Measurements from ENCODE around the gene UHRF2. TPM values are rescaled to one million over a fixed set of nuclear protein-coding genes. Genes with fewer than 3 reads are reported as not detected.
A peak's percentile ranks its signal among the peaks of the same experiment; 100 is the strongest.

UHRF2 gene
- total and polyA plus RNA-seq, 2 of the 13 experiments (the other 11 are each of a cell fraction or from before 2014, with no cell fraction given) = 42.1 to 44.2 TPM

- TF ChIP-seq, protein P1, sequence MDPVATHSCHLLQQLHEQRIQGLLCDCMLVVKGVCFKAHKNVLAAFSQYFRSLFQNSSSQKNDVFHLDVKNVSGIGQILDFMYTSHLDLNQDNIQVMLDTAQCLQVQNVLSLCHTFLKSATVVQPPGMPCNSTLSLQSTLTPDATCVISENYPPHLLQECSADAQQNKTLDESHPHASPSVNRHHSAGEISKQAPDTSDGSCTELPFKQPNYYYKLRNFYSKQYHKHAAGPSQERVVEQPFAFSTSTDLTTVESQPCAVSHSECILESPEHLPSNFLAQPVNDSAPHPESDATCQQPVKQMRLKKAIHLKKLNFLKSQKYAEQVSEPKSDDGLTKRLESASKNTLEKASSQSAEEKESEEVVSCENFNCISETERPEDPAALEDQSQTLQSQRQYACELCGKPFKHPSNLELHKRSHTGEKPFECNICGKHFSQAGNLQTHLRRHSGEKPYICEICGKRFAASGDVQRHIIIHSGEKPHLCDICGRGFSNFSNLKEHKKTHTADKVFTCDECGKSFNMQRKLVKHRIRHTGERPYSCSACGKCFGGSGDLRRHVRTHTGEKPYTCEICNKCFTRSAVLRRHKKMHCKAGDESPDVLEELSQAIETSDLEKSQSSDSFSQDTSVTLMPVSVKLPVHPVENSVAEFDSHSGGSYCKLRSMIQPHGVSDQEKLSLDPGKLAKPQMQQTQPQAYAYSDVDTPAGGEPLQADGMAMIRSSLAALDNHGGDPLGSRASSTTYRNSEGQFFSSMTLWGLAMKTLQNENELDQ (CRISPR knock-in tag; IDR thresholded peaks at IDR 0.05; ENCODE audit: borderline replicate concordance) = no peak
- peak; percentile 90 for TF ChIP-seq ELF1 (CRISPR knock-in tag; IDR thresholded peaks at IDR 0.05)
- TF ChIP-seq PRPF4 (IDR thresholded peaks at IDR 0.05; ENCODE audit: low read depth, low read length, poor library complexity, severe bottlenecking) = no peak
- TF ChIP-seq NCOR1 (IDR thresholded peaks at IDR 0.05; ENCODE audit: borderline replicate concordance, low read length) = no peak
- TF ChIP-seq SALL2 (CRISPR knock-in tag; IDR thresholded peaks at IDR 0.05) = peak; percentile 86
- TF ChIP-seq ZNF790 (CRISPR knock-in tag; IDR thresholded peaks at IDR 0.05; ENCODE audit: borderline replicate concordance) = no peak
- TF ChIP-seq PHF21A (CRISPR knock-in tag; IDR thresholded peaks at IDR 0.05) = peak; percentile 62
- TF ChIP-seq CSRNP2 (CRISPR knock-in tag; conservative IDR thresholded peaks at IDR 0.05; ENCODE audit: low read depth) = no peak
- TF ChIP-seq ETV6 (CRISPR knock-in tag; conservative IDR thresholded peaks at IDR 0.05) = 0 out of 2 replicates have a peak, but pooled peaks have one; percentile 16
- TF ChIP-seq, protein P2, sequence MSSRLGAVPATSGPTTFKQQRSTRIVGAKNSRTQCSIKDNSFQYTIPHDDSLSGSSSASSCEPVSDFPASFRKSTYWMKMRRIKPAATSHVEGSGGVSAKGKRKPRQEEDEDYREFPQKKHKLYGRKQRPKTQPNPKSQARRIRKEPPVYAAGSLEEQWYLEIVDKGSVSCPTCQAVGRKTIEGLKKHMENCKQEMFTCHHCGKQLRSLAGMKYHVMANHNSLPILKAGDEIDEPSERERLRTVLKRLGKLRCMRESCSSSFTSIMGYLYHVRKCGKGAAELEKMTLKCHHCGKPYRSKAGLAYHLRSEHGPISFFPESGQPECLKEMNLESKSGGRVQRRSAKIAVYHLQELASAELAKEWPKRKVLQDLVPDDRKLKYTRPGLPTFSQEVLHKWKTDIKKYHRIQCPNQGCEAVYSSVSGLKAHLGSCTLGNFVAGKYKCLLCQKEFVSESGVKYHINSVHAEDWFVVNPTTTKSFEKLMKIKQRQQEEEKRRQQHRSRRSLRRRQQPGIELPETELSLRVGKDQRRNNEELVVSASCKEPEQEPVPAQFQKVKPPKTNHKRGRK (CRISPR knock-in tag; IDR thresholded peaks at IDR 0.05) = no peak
- peak; percentile 81 for TF ChIP-seq GATAD1 (CRISPR knock-in tag; IDR thresholded peaks at IDR 0.05)
- TF ChIP-seq, protein P3, sequence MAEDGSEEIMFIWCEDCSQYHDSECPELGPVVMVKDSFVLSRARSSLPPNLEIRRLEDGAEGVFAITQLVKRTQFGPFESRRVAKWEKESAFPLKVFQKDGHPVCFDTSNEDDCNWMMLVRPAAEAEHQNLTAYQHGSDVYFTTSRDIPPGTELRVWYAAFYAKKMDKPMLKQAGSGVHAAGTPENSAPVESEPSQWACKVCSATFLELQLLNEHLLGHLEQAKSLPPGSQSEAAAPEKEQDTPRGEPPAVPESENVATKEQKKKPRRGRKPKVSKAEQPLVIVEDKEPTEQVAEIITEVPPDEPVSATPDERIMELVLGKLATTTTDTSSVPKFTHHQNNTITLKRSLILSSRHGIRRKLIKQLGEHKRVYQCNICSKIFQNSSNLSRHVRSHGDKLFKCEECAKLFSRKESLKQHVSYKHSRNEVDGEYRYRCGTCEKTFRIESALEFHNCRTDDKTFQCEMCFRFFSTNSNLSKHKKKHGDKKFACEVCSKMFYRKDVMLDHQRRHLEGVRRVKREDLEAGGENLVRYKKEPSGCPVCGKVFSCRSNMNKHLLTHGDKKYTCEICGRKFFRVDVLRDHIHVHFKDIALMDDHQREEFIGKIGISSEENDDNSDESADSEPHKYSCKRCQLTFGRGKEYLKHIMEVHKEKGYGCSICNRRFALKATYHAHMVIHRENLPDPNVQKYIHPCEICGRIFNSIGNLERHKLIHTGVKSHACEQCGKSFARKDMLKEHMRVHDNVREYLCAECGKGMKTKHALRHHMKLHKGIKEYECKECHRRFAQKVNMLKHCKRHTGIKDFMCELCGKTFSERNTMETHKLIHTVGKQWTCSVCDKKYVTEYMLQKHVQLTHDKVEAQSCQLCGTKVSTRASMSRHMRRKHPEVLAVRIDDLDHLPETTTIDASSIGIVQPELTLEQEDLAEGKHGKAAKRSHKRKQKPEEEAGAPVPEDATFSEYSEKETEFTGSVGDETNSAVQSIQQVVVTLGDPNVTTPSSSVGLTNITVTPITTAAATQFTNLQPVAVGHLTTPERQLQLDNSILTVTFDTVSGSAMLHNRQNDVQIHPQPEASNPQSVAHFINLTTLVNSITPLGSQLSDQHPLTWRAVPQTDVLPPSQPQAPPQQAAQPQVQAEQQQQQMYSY (CRISPR knock-in tag; IDR thresholded peaks at IDR 0.05) = 0 out of 2 replicates have a peak, but pooled peaks have one; percentile 18
- no peak for TF ChIP-seq CEBPZ (IDR thresholded peaks at IDR 0.05; ENCODE audit: low read length)
Observed at GRCh38 chr9:6412487-6413364, at the start of gene UHRF2 (continued).
